ENCODE results near the gene SPTLC1.

DNA sequence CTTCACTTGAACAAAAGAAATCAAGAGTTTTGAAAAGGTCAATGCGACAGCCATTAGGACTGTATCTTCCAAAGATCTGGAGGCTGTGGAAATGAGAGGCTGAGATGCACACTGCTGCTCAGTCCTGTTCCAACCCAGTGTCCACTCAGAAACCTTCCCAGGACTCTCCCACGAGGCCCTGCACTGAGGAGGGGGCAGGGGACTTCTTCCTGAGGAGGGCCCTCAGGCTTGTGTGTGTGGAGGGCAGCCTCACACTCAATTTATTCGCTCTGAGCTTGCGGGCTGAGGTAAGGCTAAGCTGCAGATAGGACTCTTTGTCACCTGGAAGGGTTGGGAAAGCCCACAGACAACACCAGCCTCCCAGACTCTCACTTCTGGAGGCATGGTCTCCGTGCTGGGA lies 95.6 kb downstream of the SPTLC1 start:
- TF ChIP-seq, protein P1, sequence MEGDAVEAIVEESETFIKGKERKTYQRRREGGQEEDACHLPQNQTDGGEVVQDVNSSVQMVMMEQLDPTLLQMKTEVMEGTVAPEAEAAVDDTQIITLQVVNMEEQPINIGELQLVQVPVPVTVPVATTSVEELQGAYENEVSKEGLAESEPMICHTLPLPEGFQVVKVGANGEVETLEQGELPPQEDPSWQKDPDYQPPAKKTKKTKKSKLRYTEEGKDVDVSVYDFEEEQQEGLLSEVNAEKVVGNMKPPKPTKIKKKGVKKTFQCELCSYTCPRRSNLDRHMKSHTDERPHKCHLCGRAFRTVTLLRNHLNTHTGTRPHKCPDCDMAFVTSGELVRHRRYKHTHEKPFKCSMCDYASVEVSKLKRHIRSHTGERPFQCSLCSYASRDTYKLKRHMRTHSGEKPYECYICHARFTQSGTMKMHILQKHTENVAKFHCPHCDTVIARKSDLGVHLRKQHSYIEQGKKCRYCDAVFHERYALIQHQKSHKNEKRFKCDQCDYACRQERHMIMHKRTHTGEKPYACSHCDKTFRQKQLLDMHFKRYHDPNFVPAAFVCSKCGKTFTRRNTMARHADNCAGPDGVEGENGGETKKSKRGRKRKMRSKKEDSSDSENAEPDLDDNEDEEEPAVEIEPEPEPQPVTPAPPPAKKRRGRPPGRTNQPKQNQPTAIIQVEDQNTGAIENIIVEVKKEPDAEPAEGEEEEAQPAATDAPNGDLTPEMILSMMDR (conservative IDR thresholded peaks at IDR 0.05; ENCODE audit: low read depth in 2 of 2) = no peak
- no peak for TF ChIP-seq STAT1 (IDR thresholded peaks at IDR 0.05; ENCODE audit: unreplicated experiment)
- TF ChIP-seq EZH2phosphoT487 (IDR thresholded peaks at IDR 0.05; ENCODE audit: unreplicated experiment) = no peak
- no peak for TF ChIP-seq POLR2AphosphoS5 (IDR thresholded peaks at IDR 0.05; ENCODE audit: low read depth)
- no peak for TF ChIP-seq CREB1 (CRISPR knock-in tag; IDR thresholded peaks at IDR 0.05; ENCODE audit: low read depth)
- no peak for TF ChIP-seq EZH2 (IDR thresholded peaks at IDR 0.05; ENCODE audit: low read depth, unreplicated experiment)
